ENCODE results near the gene PKHD1. TPM values are rescaled to one million over a fixed set of nuclear protein-coding genes. Genes with fewer than 3 reads are reported as not detected.

PKHD1 gene
- total RNA-seq, 4 donors from 2014 or later: 0.16 to 0.60 (median 0.32) TPM

DNA sequence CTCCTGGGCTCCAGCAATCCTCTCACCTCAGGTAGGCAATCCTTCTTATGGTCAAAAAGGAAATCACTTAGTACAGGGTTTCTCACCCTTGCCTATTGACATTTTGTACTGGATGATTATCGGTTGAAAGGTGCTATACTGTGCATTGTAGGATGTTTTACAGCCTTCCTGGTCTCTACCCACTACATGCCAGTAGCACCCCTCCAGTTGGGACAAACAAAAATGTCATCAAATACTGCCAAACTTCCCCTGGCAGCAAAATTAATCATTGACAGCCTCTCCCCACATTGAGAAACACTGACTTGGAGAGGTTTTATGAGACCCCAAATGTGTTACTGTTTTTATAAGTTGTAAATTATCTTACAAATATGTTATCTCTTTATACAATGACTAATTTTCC lies 368.1 kb downstream of the PKHD1 start:
- no peaks in the 10 kb centered on the region for H3K36me3 ChIP-seq
- intact Hi-C loops (cut with DNase I; ENCODE audit: low total_unique reads): no loop called here
- H3K9me3 ChIP-seq: no peaks in the 10 kb centered on the region
- no peaks in the 10 kb centered on the region for H3K27me3 ChIP-seq
- WGBS, 2 donors (ENCODE audit: low coverage in 1 of 2): 60 to 64% methylated on average over 1 of the region's 1 CpG
- in situ Hi-C loops (cut with MboI; ENCODE audit: low pct_ligation_motif_present in 1 of 4, low pct_unique_long_range_greater_than_20kb in 1 of 4, low sequenced_read_pairs in 3 of 4): no loop called here
- DNase-seq: no peak
- TF ChIP-seq POLR2A (IDR thresholded peaks at IDR 0.05) (no peak), POLR2AphosphoS5 (IDR thresholded peaks at IDR 0.05) (no peak), EP300 (IDR thresholded peaks at IDR 0.05; ENCODE audit: low read depth) (no peak)
- TF ChIP-seq, protein P1, sequence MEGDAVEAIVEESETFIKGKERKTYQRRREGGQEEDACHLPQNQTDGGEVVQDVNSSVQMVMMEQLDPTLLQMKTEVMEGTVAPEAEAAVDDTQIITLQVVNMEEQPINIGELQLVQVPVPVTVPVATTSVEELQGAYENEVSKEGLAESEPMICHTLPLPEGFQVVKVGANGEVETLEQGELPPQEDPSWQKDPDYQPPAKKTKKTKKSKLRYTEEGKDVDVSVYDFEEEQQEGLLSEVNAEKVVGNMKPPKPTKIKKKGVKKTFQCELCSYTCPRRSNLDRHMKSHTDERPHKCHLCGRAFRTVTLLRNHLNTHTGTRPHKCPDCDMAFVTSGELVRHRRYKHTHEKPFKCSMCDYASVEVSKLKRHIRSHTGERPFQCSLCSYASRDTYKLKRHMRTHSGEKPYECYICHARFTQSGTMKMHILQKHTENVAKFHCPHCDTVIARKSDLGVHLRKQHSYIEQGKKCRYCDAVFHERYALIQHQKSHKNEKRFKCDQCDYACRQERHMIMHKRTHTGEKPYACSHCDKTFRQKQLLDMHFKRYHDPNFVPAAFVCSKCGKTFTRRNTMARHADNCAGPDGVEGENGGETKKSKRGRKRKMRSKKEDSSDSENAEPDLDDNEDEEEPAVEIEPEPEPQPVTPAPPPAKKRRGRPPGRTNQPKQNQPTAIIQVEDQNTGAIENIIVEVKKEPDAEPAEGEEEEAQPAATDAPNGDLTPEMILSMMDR (IDR thresholded peaks at IDR 0.05): no peak
- no peak overlapping the region for H3K4me3 ChIP-seq
- no peak overlapping the region for H3K27ac ChIP-seq
- H3K4me1 ChIP-seq: no peaks in the 10 kb centered on the region

DNA sequence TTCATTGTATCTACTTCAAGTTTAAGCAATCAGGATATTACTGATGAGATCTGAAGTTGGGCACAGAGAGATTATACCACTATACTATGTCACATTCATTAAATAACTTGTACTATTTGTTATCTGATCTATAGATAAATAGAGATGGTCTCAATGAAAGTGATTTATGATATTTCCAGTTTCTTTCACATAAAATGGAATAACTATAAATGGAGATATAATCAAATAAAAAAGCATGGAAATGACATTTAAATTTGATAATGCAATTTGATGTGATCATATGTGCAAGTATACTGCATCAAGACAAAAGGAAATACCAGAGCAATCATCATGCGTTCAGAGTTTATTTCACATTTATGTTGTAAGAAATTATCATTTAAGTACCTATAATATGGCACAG lies 368.9 kb downstream of the PKHD1 start:
- no peaks in the 10 kb centered on the region for H3K4me1 ChIP-seq
- no peak for DNase-seq
- no peaks in the 10 kb centered on the region for H3K36me3 ChIP-seq
- 83 to 92% methylated on average over 1 of the region's 1 CpG for WGBS, 2 donors (ENCODE audit: low coverage in 1 of 2)
- TF ChIP-seq POLR2A (IDR thresholded peaks at IDR 0.05) (no peak), EP300 (IDR thresholded peaks at IDR 0.05; ENCODE audit: low read depth) (no peak), POLR2AphosphoS5 (IDR thresholded peaks at IDR 0.05) (no peak)
- TF ChIP-seq, protein P1 (IDR thresholded peaks at IDR 0.05): no peak
- H3K9me3 ChIP-seq: no peaks in the 10 kb centered on the region
- in situ Hi-C loops (cut with MboI; ENCODE audit: low pct_ligation_motif_present in 1 of 4, low pct_unique_long_range_greater_than_20kb in 1 of 4, low sequenced_read_pairs in 3 of 4): no loop called here
- H3K4me3 ChIP-seq: no peak overlapping the region
- no peaks in the 10 kb centered on the region for H3K27me3 ChIP-seq
- intact Hi-C loops (cut with DNase I; ENCODE audit: low total_unique reads): no loop called here
- no peak overlapping the region for H3K27ac ChIP-seq

DNA sequence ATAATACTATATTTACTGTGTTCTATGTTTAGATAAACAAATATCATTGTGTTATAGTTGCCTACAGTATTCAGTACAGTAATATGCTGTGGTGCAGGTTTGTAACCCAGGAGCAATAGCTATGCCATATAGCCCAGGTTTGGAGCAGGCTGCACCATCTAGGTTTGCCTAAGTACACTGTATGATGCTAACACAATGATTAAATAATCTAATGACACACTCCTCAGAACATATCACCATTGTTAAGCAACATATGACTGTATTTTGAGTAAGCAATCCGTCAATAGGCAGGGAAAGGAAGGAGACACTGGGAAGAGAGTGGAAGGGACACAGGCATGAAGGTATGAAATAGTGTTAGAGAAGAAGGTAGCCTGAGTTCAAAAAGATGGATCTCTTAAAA lies 369.9 kb downstream of the PKHD1 start:
- H3K4me1 ChIP-seq: no peaks in the 10 kb centered on the region
- no peak for TF ChIP-seq EP300 (IDR thresholded peaks at IDR 0.05; ENCODE audit: low read depth)
- no peak for TF ChIP-seq POLR2AphosphoS5 (IDR thresholded peaks at IDR 0.05)
- TF ChIP-seq, protein P1 (IDR thresholded peaks at IDR 0.05): no peak
- TF ChIP-seq POLR2A (IDR thresholded peaks at IDR 0.05): no peak
- no peak overlapping the region for H3K4me3 ChIP-seq
- no peak overlapping the region for H3K27ac ChIP-seq
- in situ Hi-C loops (cut with MboI; ENCODE audit: low pct_ligation_motif_present in 1 of 4, low pct_unique_long_range_greater_than_20kb in 1 of 4, low sequenced_read_pairs in 3 of 4) (no loop called here), intact Hi-C loops (cut with DNase I; ENCODE audit: low total_unique reads) (no loop called here)
- no peaks in the 10 kb centered on the region for H3K27me3 ChIP-seq
- whole genome bisulfite sequencing, 2 donors (ENCODE audit: low coverage in 1 of 2): 69 to 100% methylated on average over 1 of the region's 1 CpG
- no peaks in the 10 kb centered on the region for H3K9me3 ChIP-seq
- H3K36me3 ChIP-seq: no peaks in the 10 kb centered on the region
- no peak for DNase-seq

DNA sequence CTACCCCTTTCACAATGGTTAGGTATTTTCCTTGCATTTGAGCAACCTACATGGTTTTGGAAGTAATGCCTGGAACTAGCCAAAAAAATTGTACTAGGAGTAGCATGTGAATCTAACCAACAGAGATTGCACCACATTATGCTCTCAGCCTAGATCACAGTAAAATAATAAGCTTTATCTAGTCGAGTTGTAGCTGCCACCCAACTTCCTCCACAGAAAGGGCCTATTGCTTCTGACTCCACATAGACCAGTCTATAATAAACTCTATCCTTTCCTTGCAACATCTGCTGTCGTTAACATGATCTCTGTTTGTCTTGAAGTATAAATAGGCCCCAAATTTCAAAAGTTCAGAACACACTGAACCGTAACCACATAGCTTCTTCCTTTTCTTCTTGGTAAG lies 375.5 kb downstream of the PKHD1 start:
- in situ Hi-C loops (cut with MboI; ENCODE audit: low pct_ligation_motif_present in 1 of 4, low pct_unique_long_range_greater_than_20kb in 1 of 4, low sequenced_read_pairs in 3 of 4): no loop called here
- TF ChIP-seq, protein P1 (IDR thresholded peaks at IDR 0.05): no peak
- TF ChIP-seq POLR2A (IDR thresholded peaks at IDR 0.05) (no peak), POLR2AphosphoS5 (IDR thresholded peaks at IDR 0.05) (no peak), EP300 (IDR thresholded peaks at IDR 0.05; ENCODE audit: low read depth) (no peak)

More for the DNA sequence above, 375.5 kb downstream of the PKHD1 start:
- Histone ChIP-seq H3K27ac (no peak overlapping the region), H3K27me3 (no peaks in the 10 kb centered on the region), H3K4me3 (no peak overlapping the region), H3K9me3 (no peaks in the 10 kb centered on the region), H3K36me3 (no peaks in the 10 kb centered on the region), H3K4me1 (no peaks in the 10 kb centered on the region)
- 44 to 51% methylated on average over 3 of the region's 3 CpGs for WGBS, 2 donors (ENCODE audit: low coverage in 1 of 2)
- intact Hi-C loops (cut with DNase I; ENCODE audit: low total_unique reads): no loop called here
- DNase-seq: no peak
